Activated naive CD4-positive, alpha-beta T cell treated with anti-CD3 and anti-CD28 coated beads, Interleukin-2, amount 50 U/mL, for 72 hours (primary cell): ENCODE measurements around the gene CTPS2. TPM values are rescaled to one million over a fixed set of nuclear protein-coding genes. Genes with fewer than 3 reads are reported as not detected.
A peak's percentile ranks its signal among the peaks of the same experiment; 100 is the strongest.
"Not testable (repeated sequence)": the region's sequence is repeated elsewhere in the genome, so short reads cannot be mapped to it uniquely, and the experiment has no call there.

Experiments used
- ATAC-seq, 2 donors: fragments of 150-1000 bp; cut with Tn5 transposase; 2 replicates each; pipeline ENCODE4 v1.10.0; 2021; ENCODE audit warnings: mild to moderate bottlenecking in 2 of 2, moderate library complexity in 2 of 2
- DNase-seq, 2 donors: peaks; one replicate each; pipeline ENCODE4 v3.0.0; 2021 to 2022; ENCODE audit warnings: low spot score in 2 of 2
- H3K27ac Mint-ChIP-seq, 2 donors: one replicate each; pipeline ENCODE4 v1.8.0; 2022; ENCODE audit warnings: mild to moderate bottlenecking in 2 of 2, mixed read lengths in 2 of 2
- H3K36me3 Mint-ChIP-seq, 2 donors: one replicate each; pipeline ENCODE4 v1.8.0; 2022; ENCODE audit warnings: mixed read lengths in 2 of 2
- H3K9me3 Mint-ChIP-seq, 2 donors: one replicate each; pipeline ENCODE4 v1.8.0; 2022; ENCODE audit warnings: mixed read lengths in 2 of 2
- total RNA-seq, 2 donors: library from RNA; stranded (reverse); gene quantifications; one replicate each; pipeline ENCODE4 v1.2.3, GENCODE V29; 2022

Gene CTPS2
- total RNA-seq, 2 donors from 2014 or later, result 2.0 to 8.4 TPM

DNA sequence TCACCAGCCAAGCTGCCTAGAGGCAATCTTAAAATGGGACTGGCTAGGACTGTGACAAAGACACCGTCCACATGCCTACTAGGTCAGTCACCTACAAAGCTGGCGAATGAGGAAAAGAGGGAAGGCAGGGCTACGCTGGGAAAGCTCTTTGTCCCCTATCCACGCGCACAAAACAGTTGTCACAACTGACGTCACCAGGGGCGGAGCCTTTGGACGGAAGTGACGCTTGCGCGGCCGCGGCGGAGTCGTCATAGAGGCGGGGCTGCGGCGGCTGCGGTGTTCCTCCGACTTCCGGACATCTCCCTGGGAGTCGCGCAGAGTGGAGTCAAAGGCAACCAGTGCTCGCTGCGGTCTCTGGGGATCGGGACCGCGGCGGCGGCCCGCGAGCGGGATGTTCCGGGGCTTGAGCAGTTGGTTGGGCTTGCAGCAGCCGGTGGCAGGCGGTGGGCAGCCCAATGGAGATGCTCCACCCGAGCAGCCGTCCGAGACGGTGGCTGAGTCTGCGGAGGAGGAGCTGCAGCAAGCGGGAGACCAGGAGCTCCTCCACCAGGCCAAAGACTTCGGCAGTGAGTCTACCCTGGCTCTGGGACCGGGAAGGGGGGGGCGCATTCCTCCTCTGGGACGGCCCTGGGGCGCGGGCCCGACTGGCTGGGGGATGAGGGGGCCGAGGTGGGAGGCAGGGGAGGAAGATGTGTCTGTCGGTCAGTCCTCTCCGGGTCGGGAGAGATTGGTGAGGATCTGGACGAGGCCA is 7.0 kb upstream of the CTPS2 start, which contains the start of gene SYAP1:
TSS of gene SYAP1 (plus strand) at position 279 of the 751 bp plus-strand sequence. CDS start at position 392, 113 bp downstream.
- DNase-seq (peak; percentile 85 to 93), ATAC-seq (peak; percentile 96 to 99)
- Mint-ChIP-seq H3K36me3 (peaks cover 5% of the 10 kb centered on the region in 2 donors), H3K9me3 (no peaks in the 10 kb centered on the region), H3K27ac (peak within 1 kb of the TSS; percentile 96 to 97)

DNA sequence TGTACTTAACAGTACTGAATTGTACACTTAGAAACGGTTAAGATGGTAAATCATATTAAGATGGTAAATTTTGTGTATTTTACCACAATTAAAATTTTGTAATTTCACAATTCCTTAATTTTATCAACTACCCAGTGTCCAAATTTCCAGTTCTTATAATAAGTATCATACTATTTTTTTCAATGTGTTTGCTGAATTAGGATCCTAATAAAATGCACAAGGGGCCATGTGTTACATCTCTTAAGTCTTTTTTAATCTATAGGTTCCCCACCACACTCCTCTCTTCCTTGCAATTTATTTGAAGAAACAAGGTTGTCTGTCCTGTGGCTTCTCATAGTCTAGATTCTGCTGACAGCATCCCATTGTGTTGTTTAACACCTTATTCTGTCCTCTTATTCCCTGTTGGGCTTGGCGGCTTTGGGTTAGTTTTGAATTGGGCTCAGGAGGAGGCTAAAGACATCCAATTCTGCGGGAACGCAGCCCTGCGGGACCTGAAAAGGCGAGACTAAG is 6.4 kb upstream of the CTPS2 start:
- H3K36me3 Mint-ChIP-seq, result peaks cover 5% of the 10 kb centered on the region in 2 donors
- peak in 1 of 2 donors; percentile 8 for ATAC-seq

DNA sequence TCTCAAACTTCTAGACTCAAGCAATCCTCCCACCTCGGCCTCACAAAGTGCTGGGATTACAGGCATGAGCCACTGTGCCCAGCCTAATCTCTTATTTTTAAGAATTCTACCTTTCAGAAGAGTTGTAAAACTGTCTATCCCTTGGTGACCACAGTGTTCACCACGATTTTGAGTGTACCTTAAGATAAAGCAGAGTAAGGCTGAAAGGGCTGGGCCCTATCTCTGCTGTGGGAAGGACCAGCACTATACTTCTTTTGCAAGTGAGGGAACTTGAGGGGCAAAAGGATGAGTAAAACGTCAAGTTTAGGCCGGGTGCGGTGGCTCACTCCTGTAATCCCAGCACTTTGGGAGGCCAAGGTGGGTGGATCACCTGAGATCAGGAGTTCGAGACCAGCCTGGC is 4.0 kb upstream of the CTPS2 start:
- not testable (repeated sequence) for H3K27ac Mint-ChIP-seq, H3K9me3 Mint-ChIP-seq, H3K36me3 Mint-ChIP-seq, DNase-seq, ATAC-seq

More for the DNA sequence above, 6.4 kb upstream of the CTPS2 start:
- DNase-seq, result no peak
- Mint-ChIP-seq H3K9me3 (no peaks in the 10 kb centered on the region), H3K27ac (peak overlapping the region; percentile 96 to 97)

DNA sequence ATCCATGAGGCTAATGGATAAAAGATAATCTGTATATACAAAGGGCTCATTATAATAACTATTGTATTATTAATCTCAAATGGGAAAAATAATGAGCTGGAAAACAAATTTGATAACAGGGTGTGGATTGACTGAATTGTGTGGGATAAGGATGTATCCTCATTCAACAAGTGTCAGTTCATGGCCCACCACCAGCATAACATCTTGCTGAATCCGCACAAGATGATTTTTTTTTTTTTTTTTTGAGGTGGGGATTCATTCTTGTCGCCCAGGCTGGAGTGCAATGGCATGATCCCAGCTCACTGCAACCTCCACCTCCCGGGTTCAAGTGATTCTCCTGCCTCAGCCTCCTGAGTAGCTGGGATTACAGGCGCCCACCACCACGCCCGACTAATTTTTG is 3.2 kb upstream of the CTPS2 start:
- ATAC-seq, H3K9me3 Mint-ChIP-seq, H3K27ac Mint-ChIP-seq, DNase-seq: not testable (repeated sequence)
- peaks cover 9 to 11% of the 10 kb centered on the region in 2 donors for H3K36me3 Mint-ChIP-seq

DNA sequence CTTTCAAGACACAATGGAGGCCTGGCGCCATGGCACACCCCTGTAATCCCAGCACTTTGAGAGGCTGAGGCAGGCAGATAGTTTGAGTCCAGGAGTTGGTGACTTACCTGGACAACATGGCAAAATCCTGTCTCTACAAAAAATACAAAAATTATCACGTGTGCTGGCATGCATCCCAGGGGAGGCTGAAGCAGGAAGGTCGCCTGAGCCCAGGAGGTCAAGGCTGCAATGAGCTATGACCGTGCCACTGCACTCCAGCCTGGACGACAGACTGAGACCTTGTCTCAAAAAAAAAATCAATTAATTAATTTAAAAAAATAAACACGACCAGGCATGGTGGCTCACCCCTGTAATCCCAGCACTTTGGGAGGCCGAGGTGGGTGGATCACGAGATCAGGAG is 2.0 kb upstream of the CTPS2 start:
- ATAC-seq (no peak), DNase-seq (no peak)
- Mint-ChIP-seq H3K36me3 (peaks cover 6 to 8% of the 10 kb centered on the region in 2 donors), H3K27ac (no peak overlapping the region), H3K9me3 (no peaks in the 10 kb centered on the region)

DNA sequence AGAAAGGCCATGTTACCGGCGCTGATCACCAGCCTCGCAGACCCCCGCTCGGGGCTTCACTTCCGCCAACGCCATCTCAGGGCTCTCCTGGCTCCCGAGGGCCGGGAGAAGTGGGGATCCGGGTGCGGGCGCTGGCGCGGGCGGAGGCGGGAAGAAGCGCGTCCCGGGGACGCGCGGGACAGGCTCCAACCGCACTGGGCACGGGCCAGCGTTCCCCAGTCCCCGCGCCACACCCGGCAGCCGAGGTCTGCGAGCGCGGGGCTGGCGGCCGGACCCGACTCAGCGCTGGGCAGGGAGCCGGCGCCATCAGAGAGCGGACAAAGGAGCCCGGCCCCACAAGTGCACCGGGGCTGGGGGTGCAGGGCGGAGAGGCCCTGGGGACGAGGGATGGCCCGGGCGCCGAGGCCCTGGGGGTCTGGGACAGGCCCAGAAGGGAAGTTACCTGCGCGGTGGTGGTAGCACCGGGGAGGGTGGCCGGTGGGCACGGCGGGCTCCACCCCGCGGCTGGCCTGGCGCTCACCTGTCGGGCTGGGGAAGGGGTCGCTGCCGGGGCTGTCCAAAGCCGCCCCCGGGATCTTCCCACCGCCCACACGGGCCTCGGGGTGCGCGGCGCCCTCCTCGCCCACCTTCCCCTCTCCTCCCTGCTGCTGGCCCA is 449 bp downstream of the CTPS2 start:
- Mint-ChIP-seq H3K36me3 (peaks cover 4 to 6% of the 10 kb centered on the region in 2 donors), H3K9me3 (no peaks in the 10 kb centered on the region), H3K27ac (peak overlapping the region; percentile 80)
- ATAC-seq, result peak; percentile 57 to 66
- peak in 1 of 2 donors; percentile 3 for DNase-seq

DNA sequence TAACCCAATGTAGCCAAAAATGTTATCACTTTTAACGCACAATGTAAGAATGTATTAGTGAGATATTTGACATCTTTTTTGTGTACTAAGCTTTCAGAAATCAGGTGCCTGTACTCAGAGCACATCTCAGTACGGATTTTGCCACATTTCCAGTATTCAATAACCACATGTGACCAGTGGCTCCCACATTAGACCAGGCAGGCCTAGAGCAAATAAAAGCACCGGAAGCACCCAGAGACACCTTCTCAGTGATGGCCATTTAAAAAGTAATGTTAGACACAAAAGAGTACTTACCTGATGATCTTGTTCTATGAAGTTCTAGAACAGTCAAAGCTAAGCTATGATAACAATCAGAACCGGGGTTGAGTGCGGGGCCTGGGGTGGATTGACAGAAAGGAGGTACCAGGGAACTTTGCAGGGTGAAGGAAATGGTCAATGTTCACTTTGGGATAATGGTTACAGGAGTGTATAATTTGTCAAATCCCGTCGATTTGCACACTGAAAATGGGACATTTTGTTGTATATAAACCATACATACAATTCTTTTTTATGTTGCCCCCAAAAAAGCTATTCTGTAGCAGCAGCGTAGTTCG is 1.2 kb downstream of the CTPS2 start:
- ATAC-seq (no peak), DNase-seq (no peak)
- H3K9me3 Mint-ChIP-seq, result no peaks in the 10 kb centered on the region
- peaks cover 4 to 6% of the 10 kb centered on the region in 2 donors for H3K36me3 Mint-ChIP-seq
- H3K27ac Mint-ChIP-seq, result peak overlapping the region in 1 of 2 donors; percentile 59

DNA sequence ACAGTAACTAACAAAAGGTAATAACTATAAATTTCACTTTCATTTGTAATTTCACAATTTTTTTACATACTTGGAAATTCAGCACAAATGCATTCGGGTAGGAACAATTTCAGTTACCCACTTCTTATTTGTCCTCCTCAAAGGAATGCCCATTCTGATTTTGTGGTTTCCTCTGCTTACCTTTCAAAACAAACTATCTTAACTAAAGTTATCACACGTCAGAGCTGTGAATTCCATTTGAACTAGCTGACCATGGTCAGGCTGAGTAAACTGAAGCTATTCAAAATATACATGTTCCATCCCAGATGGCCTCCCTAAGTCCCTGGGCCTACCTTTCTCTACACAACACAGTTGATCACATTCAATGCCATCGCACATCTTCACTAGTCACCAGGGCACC is 4.5 kb downstream of the CTPS2 start:
- no peak for DNase-seq
- peaks cover 4 to 6% of the 10 kb centered on the region in 2 donors for H3K36me3 Mint-ChIP-seq
- ATAC-seq, result no peak
- no peak overlapping the region for H3K27ac Mint-ChIP-seq
- no peaks in the 10 kb centered on the region for H3K9me3 Mint-ChIP-seq

DNA sequence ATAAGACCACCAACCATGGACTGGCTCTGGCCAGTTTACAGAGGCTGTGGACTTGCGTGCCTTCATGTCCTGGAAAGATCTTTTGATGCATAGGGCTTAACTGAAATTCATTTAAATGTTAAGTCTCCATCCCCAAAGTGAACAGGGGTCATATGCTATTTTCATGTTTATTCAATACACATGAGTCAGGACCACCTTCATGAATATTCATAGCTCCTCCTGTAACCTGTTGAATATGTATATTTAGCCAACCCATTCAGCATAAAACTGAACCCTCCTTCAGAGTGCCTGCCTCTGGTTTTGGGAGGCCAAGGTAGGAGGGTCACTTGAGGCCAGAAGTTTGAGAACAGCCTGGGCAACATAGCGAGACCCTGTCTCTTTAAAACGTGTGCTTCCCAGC is 7.1 kb downstream of the CTPS2 start:
- H3K27ac Mint-ChIP-seq, result no peak overlapping the region
- H3K9me3 Mint-ChIP-seq, result no peaks in the 10 kb centered on the region
- DNase-seq (no peak), ATAC-seq (no peak)
- no peaks in the 10 kb centered on the region for H3K36me3 Mint-ChIP-seq

DNA sequence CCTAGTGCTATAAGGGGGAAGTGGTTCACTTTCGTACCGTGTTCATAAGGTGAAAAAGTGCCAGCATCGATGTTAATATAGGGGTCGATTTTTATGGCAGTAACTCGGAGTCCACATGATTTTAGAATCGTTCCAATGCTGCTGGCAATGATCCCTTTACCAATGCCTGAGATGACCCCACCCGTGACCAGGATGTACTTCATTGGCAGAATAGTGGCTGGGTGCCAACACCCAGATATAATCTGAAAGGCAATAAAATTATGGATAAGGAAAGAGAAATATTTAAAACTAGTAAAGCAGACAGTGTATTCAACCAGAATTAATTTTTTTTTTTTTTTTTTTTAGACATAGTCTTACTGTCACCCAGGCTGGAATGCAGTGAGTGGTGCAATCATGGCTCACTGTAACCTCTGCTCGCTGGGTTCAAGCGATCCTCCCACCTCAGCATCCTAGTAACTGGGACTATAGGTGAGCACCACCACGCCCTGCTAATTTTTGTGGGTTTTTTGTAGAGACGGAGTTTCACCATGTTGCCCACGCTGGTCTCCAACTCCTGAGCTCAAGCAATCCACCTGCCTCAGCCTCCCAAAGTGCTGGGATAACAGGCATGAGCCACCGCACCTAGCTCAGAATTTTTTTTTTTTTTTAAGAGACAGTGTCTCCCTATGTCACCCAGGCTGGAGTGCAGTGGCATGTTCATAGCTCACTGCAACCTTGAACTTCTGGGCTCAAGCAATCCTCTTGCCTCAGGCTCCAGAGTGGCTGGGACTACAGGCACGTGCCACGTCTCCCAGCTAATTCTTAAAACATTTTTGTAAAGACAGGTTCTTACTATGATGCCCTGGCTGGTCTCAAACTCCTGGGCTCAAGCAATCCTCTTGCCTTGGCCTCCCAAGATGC is 9.5 kb downstream of the CTPS2 start:
- ATAC-seq (no peak), DNase-seq (no peak)
- Mint-ChIP-seq H3K27ac (no peak overlapping the region), H3K9me3 (no peaks in the 10 kb centered on the region), H3K36me3 (no peaks in the 10 kb centered on the region)

DNA sequence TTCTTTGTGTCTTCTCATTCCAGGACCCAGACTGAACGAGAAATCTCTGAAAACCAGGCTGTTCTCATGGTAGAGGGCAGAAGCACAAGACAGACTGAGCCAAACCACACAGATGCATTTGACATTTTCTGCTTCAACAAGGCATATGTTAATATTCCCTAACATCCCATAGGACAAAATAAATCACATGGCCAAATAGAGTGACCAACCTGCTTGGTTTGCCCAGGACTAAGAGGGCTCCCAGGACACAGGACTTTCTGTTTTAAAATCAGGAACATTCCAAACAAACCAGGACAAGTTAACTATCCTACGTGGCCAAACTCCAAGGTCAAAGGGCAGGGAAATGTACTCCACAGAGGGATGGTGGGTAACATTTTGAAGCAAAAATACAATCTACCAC is 11.7 kb downstream of the CTPS2 start:
- H3K36me3 Mint-ChIP-seq, result no peaks in the 10 kb centered on the region
- H3K9me3 Mint-ChIP-seq, result no peaks in the 10 kb centered on the region

DNA sequence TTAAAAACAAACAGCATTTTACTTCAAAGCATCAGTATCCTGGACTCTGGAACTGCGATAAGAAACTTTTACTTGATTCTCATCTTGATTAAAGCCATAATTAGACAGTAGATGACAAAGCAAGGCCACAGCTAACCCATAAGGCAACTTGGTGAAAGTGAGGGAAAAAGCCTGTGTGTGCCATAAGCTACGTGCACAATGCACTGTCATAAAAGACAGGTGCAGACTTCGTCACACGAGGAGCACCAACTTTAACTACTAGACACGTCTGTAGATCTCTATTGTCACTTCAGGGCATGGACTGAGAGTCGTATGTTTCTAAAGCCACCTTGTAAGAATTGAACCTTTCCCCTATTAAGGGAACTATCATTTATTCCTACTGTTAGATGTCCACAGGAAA is 13.1 kb downstream of the CTPS2 start:
- no peaks in the 10 kb centered on the region for H3K9me3 Mint-ChIP-seq
- H3K27ac Mint-ChIP-seq, result no peak overlapping the region
- no peak for DNase-seq
- no peaks in the 10 kb centered on the region for H3K36me3 Mint-ChIP-seq
- no peak for ATAC-seq

More for the DNA sequence above, 11.7 kb downstream of the CTPS2 start:
- DNase-seq, result no peak
- no peak for ATAC-seq
- H3K27ac Mint-ChIP-seq, result no peak overlapping the region

DNA sequence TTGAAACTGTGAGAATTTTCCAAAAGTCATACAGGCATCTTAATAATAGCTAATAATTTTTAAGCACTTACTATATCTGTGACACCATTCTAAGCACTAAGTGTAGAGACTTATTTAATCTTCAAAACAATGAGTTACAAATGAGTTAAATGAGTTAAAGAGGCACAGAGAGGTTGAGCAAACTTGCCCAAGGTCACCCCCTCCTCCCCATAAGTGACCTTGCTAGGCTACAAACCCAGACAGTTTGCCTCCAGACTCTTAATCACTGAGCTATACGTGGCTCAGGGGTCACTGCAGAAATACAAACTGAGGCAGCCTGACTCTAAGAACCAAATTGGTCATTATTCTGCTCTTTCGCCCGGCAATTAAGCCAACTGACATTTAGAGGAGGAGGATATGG is 15.5 kb downstream of the CTPS2 start:
- ATAC-seq (no peak), DNase-seq (no peak)
- Mint-ChIP-seq H3K9me3 (no peaks in the 10 kb centered on the region), H3K27ac (no peak overlapping the region), H3K36me3 (no peaks in the 10 kb centered on the region)

DNA sequence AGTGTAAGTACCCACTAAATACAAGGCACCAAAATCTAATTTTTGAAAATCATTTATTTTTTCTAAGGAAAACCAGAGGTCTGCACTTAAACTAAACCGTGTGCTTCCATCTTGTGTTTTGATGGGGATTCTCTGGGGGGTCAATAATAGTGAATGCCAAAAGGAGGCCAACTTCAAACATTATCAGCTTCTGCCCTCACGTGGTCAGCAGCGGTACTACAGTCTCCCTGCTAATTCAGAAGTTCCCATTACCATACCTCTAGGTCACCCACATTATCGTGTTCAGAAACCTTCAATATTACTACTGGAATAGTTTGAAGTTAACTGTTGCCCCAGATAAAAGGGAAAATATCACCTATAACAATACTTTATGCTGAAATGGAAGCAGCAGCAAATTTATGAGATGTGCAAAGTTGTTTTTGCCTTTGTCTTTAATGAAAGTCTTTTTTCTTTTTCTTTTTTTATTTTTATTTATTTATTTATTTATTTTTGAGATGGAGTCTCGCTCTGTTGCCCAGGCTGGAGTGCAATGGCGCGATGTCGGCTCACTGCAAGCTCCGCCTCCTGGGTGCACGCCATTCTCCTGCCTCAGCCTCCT is 17.3 kb downstream of the CTPS2 start:
- DNase-seq, result peak in 1 of 2 donors; percentile 57
- H3K9me3 Mint-ChIP-seq, result no peaks in the 10 kb centered on the region
- no peaks in the 10 kb centered on the region for H3K36me3 Mint-ChIP-seq
- ATAC-seq, result peak; percentile 46 to 58
- no peak overlapping the region for H3K27ac Mint-ChIP-seq

DNA sequence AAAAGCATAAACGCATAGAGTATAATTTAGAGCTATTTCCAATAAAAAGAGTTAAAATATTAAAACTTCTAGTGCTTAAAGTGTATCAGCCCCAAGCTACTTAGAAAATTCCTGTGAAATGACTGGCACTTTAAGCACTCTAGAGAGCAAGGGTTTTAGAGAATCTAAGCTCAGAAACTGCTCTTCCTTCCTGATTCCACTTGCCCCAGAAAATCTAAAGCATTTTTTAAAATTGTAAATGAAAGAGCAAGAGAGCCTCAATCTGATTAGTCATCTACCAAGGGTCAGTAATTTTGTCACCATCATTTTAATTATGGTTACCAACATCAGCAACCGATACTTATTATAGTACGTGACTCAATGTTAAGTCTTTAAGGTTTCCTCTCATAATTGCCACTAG is 25.0 kb downstream of the CTPS2 start:
- H3K27ac Mint-ChIP-seq, result no peak overlapping the region
- no peaks in the 10 kb centered on the region for H3K36me3 Mint-ChIP-seq
- no peaks in the 10 kb centered on the region for H3K9me3 Mint-ChIP-seq
- ATAC-seq, result no peak
- DNase-seq, result no peak
